SJSA1 (cell line): Measurements from ENCODE around the gene RNF149. TPM values are rescaled to one million over a fixed set of nuclear protein-coding genes. Genes with fewer than 3 reads are reported as not detected.
A peak's percentile ranks its signal among the peaks of the same experiment; 100 is the strongest.
"Not testable (repeated sequence)": the region's sequence is repeated elsewhere in the genome, so short reads cannot be mapped to it uniquely, and the experiment has no call there.

ENCODE experiments used
- DNase-seq, 2 experiments: peaks; one replicate each; pipeline ENCODE4 v3.0.0-alpha.2; 2015 to 2020; ENCODE audit warnings: low spot score in 2 of 2, low read depth in 1 of 2
- H3K27ac ChIP-seq: fragments of 250-450 bp; sonication (Bioruptor Pico); 2 replicates; pipeline ENCODE4 v1.5.1; 2020; ENCODE audit warnings: mild to moderate bottlenecking, moderate library complexity
- H3K27me3 ChIP-seq: fragments of 250-450 bp; sonication (Bioruptor Pico); replicated peaks from 2 replicates; pipeline ENCODE4 v1.5.1; 2020; ENCODE audit warnings: mild to moderate bottlenecking, moderate library complexity
- H3K36me3 ChIP-seq: fragments of 250-450 bp; sonication (Bioruptor Pico); 2 replicates; pipeline ENCODE4 v1.5.1; 2020; ENCODE audit warnings: mild to moderate bottlenecking
- H3K4me1 ChIP-seq: fragments of 250-450 bp; sonication (Bioruptor Pico); replicated peaks from 2 replicates; pipeline ENCODE4 v1.6.1; 2021; ENCODE audit warnings: mild to moderate bottlenecking
- H3K4me3 ChIP-seq: fragments of 250-450 bp; sonication (Bioruptor Pico); 2 replicates; pipeline ENCODE4 v1.5.1; 2020; ENCODE audit warnings: mild to moderate bottlenecking
- H3K9me3 ChIP-seq: fragments of 250-450 bp; sonication (Bioruptor Pico); replicated peaks from 2 replicates; pipeline ENCODE4 v1.5.1; 2020; ENCODE audit warnings: mild to moderate bottlenecking
- total RNA-seq: library from RNA; depleted of rRNA; stranded (reverse); fragments of >200 nt; shearing (Covaris generic); gene quantifications from 2 replicates; pipeline ENCODE4 v1.2.3, GENCODE V29; 2014; rRNA removed

RNF149 gene, protein sequence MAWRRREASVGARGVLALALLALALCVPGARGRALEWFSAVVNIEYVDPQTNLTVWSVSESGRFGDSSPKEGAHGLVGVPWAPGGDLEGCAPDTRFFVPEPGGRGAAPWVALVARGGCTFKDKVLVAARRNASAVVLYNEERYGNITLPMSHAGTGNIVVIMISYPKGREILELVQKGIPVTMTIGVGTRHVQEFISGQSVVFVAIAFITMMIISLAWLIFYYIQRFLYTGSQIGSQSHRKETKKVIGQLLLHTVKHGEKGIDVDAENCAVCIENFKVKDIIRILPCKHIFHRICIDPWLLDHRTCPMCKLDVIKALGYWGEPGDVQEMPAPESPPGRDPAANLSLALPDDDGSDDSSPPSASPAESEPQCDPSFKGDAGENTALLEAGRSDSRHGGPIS
- total RNA-seq, result 32.2 and 37.6 TPM in 2 replicates

DNA sequence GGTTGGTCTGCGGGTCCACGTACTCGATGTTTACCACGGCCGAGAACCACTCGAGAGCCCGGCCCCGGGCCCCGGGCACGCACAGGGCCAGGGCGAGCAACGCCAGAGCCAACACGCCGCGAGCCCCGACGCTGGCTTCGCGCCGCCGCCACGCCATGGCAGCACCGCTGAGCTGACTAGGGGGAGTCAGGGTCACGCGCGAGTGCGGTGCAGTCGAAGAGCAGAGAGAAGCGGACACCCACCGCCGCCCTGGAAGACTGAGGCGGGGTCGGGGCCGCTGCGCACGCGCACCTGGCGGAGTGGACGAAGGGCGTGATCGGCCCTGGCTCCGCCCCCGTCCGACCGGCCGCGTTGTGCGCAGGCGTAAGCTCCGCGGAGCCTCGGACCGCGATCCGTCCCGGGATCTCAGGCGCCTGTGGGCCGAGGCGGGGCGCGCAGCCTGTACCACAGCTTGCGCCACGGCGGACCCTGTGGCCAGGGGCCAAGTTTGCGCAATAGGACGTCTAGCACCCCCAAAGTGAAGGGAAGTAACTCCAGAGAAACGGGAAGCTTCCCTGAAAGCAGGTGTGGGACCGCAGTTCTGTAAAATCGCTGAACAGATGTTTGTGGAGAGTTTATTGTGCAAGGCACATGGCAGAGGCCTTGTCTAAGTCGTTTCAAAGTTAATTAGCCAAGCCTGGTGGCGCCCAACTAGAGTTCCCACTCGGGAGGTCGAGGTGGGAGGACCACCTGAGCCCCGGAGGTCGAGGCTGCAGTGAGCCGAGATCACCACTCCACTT lies at the start of gene RNF149:
Gene RNF149, minus strand, starts transcription at position 270 of the 779 bp plus-strand sequence. Its CDS starts 113 bp downstream, at position 157.
- Histone ChIP-seq H3K27ac (peak within 1 kb of the TSS; percentile 47), H3K9me3 (no peaks in the 10 kb centered on the region), H3K27me3 (no peaks in the 10 kb centered on the region), H3K36me3 (peaks cover 28% of the 10 kb centered on the region), H3K4me1 (peaks cover 38% of the 10 kb centered on the region), H3K4me3 (peak within 1 kb of the TSS; percentile 91)
- DNase-seq, result peak; percentile 89 to 90

GRCh38 chr2:101357376-101357775 lies 48.9 kb upstream of the RNF149 start:
- Histone ChIP-seq H3K9me3 (no peaks in the 10 kb centered on the region), H3K36me3 (no peaks in the 10 kb centered on the region), H3K4me1 (no peaks in the 10 kb centered on the region), H3K4me3 (no peak overlapping the region), H3K27me3 (0 out of 2 replicates have a peak, but pooled peaks cover 5% of the 10 kb centered on the region), H3K27ac (no peak overlapping the region)
- no peak for DNase-seq

GRCh38 chr2:101356521-101356920 lies 48.0 kb upstream of the RNF149 start:
- H3K4me1 ChIP-seq, result no peaks in the 10 kb centered on the region
- 0 out of 2 replicates have a peak, but pooled peaks cover 5% of the 10 kb centered on the region for H3K27me3 ChIP-seq
- H3K4me3 ChIP-seq, result no peak overlapping the region
- H3K9me3 ChIP-seq, result no peaks in the 10 kb centered on the region
- no peak for DNase-seq
- no peak overlapping the region for H3K27ac ChIP-seq
- no peaks in the 10 kb centered on the region for H3K36me3 ChIP-seq

GRCh38 chr2:101356055-101356454 lies 47.6 kb upstream of the RNF149 start:
- H3K4me1 ChIP-seq, result no peaks in the 10 kb centered on the region
- DNase-seq, result no peak
- no peaks in the 10 kb centered on the region for H3K9me3 ChIP-seq
- H3K27ac ChIP-seq, result no peak overlapping the region
- H3K27me3 ChIP-seq, result 0 out of 2 replicates have a peak, but pooled peaks cover under 1% of the 10 kb centered on the region
- H3K36me3 ChIP-seq, result no peaks in the 10 kb centered on the region
- no peak overlapping the region for H3K4me3 ChIP-seq

DNA sequence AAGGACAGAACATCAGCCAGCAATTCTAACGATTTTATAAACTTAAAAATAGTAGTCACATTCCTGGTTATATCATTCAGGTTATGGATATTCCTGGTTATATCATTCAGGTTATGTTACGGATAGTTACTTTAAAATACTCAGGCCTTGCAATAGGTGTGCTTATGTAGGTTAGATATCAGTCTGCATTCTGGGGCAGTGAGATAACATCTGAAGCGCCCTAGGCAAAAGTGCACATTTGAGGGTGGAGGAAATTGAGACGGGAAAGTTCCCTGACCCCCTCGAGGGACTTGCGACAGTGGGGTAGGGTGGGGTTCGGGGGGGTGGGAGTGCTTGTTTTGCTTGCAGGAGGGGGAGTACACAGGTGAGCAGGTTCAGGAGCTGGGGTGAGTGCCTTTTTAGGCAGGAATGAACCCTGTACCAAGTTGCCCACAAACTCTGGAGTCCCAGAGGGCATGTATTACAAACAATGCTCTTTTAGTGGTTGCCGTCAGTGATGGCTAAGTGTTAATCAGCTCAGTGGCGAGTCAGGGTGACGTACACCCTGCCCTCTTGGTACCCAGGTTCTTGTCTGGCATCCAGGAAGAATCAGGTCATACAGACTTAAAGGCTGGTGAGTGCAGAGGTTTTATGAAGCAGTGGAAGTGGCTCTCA lies 47.0 kb upstream of the RNF149 start:
- DNase-seq, result no peak
- Histone ChIP-seq H3K4me3 (no peak overlapping the region), H3K4me1 (no peaks in the 10 kb centered on the region), H3K27ac (no peak overlapping the region), H3K9me3 (no peaks in the 10 kb centered on the region), H3K36me3 (no peaks in the 10 kb centered on the region), H3K27me3 (no peaks in the 10 kb centered on the region)

GRCh38 chr2:101354420-101355311 lies 46.2 kb upstream of the RNF149 start:
- no peak for DNase-seq
- Histone ChIP-seq H3K27ac (no peak overlapping the region), H3K36me3 (no peaks in the 10 kb centered on the region), H3K4me1 (no peaks in the 10 kb centered on the region), H3K27me3 (no peaks in the 10 kb centered on the region), H3K9me3 (no peaks in the 10 kb centered on the region), H3K4me3 (no peak overlapping the region)

GRCh38 chr2:101352631-101353030 lies 44.1 kb upstream of the RNF149 start:
- not testable (repeated sequence) for DNase-seq, H3K4me3 ChIP-seq, H3K36me3 ChIP-seq, H3K4me1 ChIP-seq, H3K27me3 ChIP-seq, H3K9me3 ChIP-seq, H3K27ac ChIP-seq

DNA sequence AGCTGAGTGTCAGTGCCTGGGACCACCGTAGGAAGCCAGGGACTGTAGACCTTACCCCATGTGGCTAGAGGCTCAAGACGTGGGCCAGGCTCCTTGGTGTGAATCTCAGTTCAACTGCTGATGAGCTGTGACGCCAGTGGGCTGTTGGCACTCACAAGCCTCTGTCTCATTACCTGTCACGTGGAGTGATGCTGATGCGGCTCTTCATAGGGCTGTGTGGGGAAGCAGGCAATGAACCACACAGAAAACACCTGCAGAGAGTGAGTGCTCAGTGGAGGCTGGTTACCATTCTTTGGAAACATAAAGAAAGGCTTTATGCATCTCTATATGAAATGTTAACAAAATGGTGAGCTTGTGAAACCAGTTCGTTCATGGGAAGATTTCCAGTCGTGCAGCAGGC lies 42.7 kb upstream of the RNF149 start:
- H3K27me3 ChIP-seq, result no peaks in the 10 kb centered on the region
- H3K9me3 ChIP-seq, result no peaks in the 10 kb centered on the region
- no peaks in the 10 kb centered on the region for H3K4me1 ChIP-seq
- H3K27ac ChIP-seq, result no peak overlapping the region
- no peaks in the 10 kb centered on the region for H3K36me3 ChIP-seq
- no peak for DNase-seq
- no peak overlapping the region for H3K4me3 ChIP-seq

- Histone ChIP-seq H3K27ac (no peak overlapping the region), H3K9me3 (no peaks in the 10 kb centered on the region), H3K36me3 (no peaks in the 10 kb centered on the region), H3K4me3 (no peak overlapping the region), H3K27me3 (no peaks in the 10 kb centered on the region), H3K4me1 (no peaks in the 10 kb centered on the region)
- DNase-seq, result no peak
Measured at GRCh38 chr2:101349893-101350662, 41.6 kb upstream of the RNF149 start.

GRCh38 chr2:101348883-101349282 lies 40.4 kb upstream of the RNF149 start:
- no peak overlapping the region for H3K4me3 ChIP-seq
- no peaks in the 10 kb centered on the region for H3K27me3 ChIP-seq
- no peak for DNase-seq
- H3K4me1 ChIP-seq, result no peaks in the 10 kb centered on the region
- H3K36me3 ChIP-seq, result no peaks in the 10 kb centered on the region
- no peak overlapping the region for H3K27ac ChIP-seq
- H3K9me3 ChIP-seq, result no peaks in the 10 kb centered on the region

- Histone ChIP-seq H3K9me3 (no peaks in the 10 kb centered on the region), H3K4me3 (no peak overlapping the region), H3K27me3 (no peaks in the 10 kb centered on the region), H3K27ac (no peak overlapping the region), H3K36me3 (no peaks in the 10 kb centered on the region), H3K4me1 (peaks cover under 1% of the 10 kb centered on the region; the same call in 1 of the 2 replicates)
- no peak for DNase-seq
Measured at GRCh38 chr2:101346909-101347308, 38.4 kb upstream of the RNF149 start.

- H3K36me3 ChIP-seq, result no peaks in the 10 kb centered on the region
- no peak overlapping the region for H3K27ac ChIP-seq
- no peaks in the 10 kb centered on the region for H3K9me3 ChIP-seq
- no peak for DNase-seq
- H3K4me1 ChIP-seq, result peaks cover 3% of the 10 kb centered on the region; the same call in 1 of the 2 replicates
- H3K4me3 ChIP-seq, result no peak overlapping the region
- no peaks in the 10 kb centered on the region for H3K27me3 ChIP-seq
Measured at GRCh38 chr2:101344137-101344536, 35.6 kb upstream of the RNF149 start.
